Posterior cingulate gyrus (tissue), 11 donors: Measurements from ENCODE around the gene SH2B3.
"Not testable (repeated sequence)": the region's sequence is repeated elsewhere in the genome, so short reads cannot be mapped to it uniquely, and the experiment has no call there.

Experiments used
- DNase-seq, 10 donors: peaks; one replicate each; pipeline versions ENCODE4 v3.0.0 to v3.0.0-alpha.2; 2020 to 2021; ENCODE audit warnings: mixed read lengths in 3 of 10
- intact Hi-C: fragments of 100-400 bp; cut with DNase I; formaldehyde crosslinking; loops from one replicate; pipeline ENCODE4 v1.15.1; 2023

Gene SH2B3

DNA sequence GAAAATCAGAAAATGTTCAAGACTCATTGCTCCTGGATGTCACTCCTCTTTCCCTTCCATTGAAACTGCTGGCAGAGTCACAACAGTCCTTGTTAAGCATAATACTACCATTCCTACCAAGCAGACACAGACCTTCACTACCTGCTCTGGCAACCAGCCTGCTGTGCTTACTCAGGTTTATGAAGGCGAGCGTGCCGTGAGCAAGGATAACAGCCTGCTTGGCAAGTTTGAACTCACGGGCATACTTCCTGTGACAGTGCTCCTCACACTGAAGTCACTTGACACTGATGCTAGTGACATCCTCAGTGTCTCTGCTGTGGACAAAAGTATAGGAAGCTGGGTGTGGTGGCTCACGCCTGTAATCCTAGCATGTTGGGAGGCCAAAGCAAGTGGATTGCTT is 21.1 kb upstream of the SH2B3 start:
- intact Hi-C loops, result no loop called here
- no peak for DNase-seq

DNA sequence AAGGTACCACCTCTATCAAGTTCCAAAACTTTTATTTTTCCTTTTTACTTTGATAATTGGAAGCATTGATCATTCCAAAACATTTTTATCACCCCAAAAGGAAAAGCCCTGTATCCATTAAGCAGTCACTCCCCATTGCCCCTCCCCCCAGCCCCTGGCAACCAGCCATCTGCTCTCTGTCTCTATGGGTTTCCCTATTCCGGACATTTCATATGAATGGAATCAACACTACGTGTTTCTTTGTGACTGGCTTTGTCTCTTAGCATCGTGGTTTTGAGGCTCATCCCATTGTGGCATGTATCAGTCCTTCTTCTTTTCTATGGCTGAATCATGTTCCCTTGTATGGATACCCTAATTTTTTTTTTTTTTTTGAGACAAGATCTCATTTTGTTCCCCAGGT is 18.8 kb upstream of the SH2B3 start:
- intact Hi-C loops, result no loop called here
- no peak for DNase-seq

DNA sequence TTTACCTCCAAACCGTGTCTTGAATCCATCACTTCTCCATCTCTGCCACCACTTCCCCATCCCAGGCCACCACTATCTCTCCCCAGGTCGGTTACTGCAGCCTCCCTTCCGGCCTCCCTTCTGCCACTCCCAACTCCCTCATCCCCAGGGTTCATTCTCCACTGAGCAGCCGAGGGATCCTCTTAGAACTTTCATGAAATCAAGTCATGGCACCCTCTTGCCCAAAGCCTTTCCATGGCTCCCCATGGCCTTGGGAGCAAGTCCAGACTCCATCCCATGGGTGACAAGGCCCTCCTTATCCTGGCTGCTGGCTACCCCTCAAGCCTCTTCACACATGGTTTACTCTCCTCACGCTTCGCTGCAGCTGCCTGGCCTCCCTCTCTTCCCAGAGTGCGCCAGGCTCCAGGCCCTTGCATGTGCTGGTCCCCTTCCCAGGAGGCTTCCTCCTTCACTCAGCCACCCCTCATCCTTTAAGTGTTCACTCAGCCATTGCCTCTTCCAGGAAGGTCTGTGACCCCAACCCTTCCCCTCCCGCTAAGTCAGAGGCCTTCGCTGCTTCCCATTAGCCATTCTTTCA is 17.9 kb upstream of the SH2B3 start:
- no peak for DNase-seq
- intact Hi-C loops, result no loop called here

DNA sequence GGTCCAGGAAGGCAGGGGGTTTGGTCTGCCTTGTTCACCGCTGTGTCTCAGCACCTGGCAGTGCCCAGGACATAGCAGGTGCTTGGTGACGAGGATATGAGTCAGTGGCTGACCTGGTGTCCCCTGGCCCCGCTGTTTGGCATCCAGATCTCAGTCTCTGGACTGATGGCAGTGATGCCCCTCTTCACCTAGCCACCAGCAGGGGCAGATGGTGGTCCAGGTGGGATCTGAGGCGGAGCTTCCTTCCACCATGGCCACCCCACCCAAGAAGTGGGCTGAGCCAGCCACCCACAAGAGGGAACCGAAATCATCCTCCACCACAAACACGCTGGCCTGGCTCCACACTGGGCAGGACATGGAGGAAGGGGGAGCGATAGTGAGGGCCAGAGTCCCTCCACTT is 16.1 kb upstream of the SH2B3 start:
- DNase-seq, result no peak
- intact Hi-C loops, result loop anchor here (10.0 kb wide), 1 partner anchor 285 kb away; no protein-coding TSS in a partner anchor

DNA sequence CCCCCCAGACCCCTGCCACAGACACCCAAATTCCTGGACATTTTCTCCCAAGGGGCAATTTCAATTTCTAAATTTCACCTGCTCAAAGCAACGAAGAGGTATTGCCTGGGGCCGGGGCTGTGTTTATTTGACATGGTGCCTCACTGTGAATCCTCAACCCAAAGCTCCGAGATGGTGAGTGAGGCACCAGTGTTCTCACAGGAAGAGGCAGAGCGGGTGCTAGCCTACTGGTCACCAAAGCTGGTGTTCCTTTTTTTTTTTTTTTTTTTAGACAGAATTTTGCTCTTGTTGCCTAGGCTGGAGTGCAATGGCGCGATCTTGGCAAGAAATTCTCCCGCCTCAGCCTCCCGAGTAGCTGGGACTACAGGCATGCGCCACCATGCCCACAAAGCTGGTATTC is 14.8 kb upstream of the SH2B3 start:
- intact Hi-C loops, result loop anchor here (10.0 kb wide), 1 partner anchor 284 kb away; no protein-coding TSS in a partner anchor

DNA sequence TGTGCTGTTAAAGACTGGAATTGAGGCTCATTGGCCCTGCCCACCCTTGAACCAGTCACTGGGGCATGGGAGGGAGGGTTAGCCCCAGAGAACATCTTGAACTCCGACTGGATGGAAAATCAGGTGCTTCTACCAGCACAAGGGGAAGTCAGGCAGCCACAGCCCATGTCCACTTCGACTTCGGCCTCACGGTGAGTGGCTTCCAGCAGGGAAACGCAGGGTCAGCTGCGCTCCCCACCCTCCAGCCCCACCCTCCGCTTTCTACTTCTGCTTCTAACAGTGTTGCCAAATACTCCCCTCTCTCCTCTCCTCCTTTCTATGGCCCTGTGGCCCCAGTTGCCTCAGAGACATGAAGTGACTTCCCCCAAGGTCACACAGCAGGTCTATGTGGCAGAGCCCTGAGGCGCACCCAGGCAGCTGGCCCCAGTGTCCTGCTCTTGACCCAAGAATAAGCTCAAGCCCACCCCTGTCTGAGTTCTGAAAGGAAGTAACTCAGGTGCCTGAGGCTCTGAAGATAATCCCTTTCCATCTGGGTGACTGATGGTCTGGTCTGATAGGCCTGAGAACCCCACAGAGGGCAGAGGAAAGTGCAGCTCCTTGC is 11.9 kb upstream of the SH2B3 start:
- intact Hi-C loops, result loop anchor here (10.0 kb wide), 1 partner anchor 281 kb away; no protein-coding TSS in a partner anchor
- DNase-seq, result no peak

More for the DNA sequence above, 14.8 kb upstream of the SH2B3 start:
- DNase-seq, result no peak

DNA sequence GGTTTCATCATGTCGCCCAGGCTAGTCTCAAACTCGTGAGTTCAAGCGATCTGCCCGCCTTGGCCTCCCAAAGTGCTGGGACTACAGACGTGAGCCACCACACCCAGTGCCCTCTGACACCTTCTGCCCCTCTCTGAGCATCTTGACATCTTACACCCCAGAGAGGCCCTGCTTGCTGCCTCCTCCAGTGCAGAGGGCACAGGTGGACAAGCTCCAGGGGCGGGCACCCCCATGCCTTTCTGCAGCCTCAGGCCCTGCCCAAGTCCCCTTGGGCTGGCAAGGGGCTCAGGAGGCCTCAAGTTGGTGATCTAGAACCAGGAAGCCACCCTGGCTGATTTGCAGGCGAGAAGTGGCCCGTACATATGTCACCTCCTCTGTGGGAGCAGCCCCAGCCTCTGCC is 11.2 kb upstream of the SH2B3 start:
- DNase-seq, result no peak
- intact Hi-C loops, result loop anchor here (10.0 kb wide), 1 partner anchor 280 kb away; no protein-coding TSS in a partner anchor

DNA sequence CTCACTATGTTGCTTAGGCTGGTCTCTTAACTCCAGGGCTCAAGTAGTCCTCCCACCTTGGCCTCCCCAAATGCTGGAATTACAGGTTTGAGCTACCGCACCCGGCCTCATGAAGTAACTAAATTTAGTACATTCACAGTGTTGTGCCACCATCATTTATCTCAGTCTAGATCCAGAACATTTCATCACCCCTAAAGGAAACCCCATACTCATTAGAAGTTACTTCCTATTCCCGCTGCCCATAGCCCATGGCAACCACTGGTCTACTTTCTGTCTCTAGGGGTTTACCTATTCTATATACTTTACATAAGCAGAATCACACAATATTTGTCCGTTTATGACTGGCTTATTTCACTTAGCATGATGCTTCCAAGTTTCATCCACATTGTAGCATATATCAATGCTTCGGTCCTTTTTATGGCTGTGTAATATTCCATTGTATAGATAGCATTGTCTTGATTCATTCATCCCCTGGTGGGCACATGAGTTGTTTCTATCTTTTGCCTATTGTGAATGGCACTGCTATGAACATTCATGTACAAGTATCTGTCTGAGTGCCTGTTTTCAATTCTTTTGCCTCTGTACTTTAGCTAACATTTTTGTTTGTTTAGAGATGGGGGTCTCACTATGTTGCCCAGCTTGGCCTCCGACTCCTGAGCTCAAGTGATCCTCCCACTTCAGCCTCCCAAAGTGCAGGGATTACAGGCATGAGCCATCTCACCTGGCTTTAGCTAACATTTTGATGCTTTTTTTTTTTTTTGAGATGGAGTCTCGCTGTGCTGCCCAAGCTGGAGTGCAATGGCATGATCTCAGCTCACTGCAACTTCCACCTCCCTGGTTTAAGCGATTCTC is 10.2 kb upstream of the SH2B3 start:
- DNase-seq, result no peak
- intact Hi-C loops, result loop anchor here (10.0 kb wide), 1 partner anchor 279 kb away; no protein-coding TSS in a partner anchor

DNA sequence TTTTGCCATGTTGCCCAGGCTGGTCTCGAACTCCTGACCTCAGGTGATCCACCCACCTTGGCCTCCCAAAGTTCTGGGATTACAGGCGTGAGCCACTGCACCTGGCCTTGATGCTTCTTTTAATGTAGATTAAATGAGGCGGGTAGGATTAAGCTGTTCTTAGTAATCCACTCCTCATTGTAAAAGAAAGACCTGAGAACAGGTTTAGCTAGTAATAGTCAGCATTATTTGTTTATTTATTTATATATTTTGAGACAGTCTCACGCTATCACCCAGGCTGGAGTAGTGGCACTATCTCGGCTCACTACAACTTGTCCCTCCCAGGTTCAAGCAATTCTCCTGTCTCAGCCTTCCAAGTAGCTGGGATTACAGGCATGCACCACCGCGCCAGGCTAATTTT is 9.5 kb upstream of the SH2B3 start:
- intact Hi-C loops, result loop anchor here (10.0 kb wide), 1 partner anchor 279 kb away; no protein-coding TSS in a partner anchor
- DNase-seq, result not testable (repeated sequence)

DNA sequence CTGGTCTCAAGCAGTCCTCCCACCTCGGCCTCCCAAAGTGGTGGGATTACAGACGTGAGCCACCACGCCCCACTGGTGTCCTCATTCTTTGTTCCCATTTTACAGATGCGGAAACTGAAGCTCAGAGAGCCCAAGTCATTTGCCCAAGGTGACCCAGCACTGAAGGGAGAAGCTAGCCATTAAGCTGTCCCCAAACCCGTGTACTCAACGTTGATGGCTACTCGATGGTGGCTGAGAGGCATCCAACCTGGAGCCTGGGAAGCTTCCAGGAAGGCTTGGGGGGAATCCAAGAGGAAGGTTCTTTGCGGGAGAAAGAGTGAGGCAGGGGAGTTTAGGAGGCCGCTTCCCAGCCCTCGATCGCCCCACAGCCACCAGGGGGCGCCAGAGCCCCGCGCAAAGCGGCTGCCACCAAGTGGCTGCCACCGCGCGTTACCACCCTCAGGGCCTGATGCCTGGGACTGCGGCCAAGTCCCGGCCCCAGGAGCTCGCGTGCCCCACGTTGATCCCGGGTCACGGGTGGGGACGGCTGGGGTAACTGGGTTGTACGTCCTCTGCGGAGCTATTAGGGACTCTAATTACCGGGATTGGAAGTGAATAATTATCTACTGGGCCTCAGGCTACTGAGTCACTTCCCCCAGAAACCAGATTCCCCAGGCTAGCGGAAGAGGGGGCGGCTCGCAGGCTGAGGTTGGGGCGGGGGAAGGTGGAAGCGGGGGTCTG is 8.8 kb upstream of the SH2B3 start:
- intact Hi-C loops, result loop anchor here (1.0 to 10.0 kb wide), 3 partner anchors 54 to 278 kb away; no protein-coding TSS in a partner anchor

DNA sequence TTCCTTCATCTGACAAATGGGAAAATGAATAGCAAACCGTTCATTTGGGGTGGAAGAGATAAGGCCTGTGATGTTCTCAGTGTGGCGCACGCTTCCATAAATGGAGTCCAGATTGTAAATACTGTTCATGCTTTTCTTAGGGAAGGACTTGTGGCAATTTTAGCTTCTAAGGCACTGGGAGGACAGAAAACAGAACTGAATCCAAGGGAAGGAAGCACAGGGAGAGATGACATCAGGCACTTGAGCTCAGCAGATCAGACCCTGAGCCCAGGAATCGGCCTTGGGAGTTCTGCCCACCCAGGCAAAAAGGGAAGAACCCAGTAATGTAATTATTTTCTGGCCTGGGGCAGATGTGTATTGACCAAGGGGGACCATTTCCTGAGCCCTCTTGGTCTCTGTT is 7.2 kb upstream of the SH2B3 start:
- intact Hi-C loops, result loop anchor here (10.0 kb wide), 1 partner anchor 276 kb away; no protein-coding TSS in a partner anchor
- no peak for DNase-seq

More for the DNA sequence above, 8.8 kb upstream of the SH2B3 start:
- DNase-seq, result peak; percentile 67 to 98 (median 86)

DNA sequence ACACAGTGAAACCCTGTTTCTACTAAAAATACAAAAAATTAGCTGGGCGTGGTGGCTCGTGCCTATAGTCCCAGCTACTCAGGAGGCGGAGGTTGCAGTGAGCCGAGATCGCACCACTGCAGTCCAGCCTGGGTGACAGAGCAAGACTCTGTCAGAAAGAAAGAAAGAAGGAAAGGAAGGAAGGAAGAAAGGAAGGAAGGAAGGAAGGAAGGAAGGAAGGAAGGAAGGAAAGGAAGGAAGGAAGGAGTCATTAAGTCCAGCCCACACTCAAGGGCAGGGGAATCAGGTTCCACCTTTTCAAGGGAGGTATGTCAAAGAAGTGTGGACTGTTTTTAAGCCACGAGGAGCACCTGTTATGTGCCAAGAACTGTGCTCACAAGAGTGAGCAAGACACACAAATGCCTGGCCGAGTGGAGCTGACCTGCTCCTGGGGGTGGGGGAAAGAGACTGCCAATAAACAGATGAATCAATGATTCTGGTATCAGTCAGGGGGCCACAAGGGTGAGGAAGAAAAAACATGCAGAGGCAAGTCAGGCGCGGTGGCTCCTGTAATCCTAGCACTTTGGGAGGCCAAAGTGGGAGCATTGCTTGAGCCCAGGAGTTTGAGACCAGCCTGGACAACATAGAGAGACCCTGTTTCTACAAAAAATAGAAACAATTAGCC is 5.8 kb upstream of the SH2B3 start:
- not testable (repeated sequence) for DNase-seq
- intact Hi-C loops, result loop anchor here (10.0 kb wide), 1 partner anchor 275 kb away; no protein-coding TSS in a partner anchor

DNA sequence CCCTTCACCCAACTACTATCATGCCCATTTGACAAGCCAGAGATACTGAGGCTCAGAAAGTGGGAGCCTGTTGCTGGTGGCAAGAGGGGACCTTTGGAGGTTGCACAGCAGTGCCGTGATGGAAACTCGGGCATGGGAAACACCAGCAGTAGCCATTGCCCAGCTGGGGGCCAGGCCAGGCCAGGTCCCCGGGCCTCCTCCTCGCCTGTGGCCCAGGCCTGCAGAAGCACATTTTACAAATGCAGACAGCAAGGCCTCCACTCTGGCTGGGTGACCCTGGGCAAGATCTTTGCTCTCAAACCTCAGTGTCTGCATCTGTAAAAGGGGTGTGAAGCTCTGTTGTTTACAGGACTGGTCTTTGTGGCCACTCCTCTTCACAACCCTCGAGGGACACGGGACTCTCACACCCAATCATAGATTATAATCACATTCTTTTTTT is 4.5 kb upstream of the SH2B3 start:
- DNase-seq, result no peak
- intact Hi-C loops, result no loop called here

DNA sequence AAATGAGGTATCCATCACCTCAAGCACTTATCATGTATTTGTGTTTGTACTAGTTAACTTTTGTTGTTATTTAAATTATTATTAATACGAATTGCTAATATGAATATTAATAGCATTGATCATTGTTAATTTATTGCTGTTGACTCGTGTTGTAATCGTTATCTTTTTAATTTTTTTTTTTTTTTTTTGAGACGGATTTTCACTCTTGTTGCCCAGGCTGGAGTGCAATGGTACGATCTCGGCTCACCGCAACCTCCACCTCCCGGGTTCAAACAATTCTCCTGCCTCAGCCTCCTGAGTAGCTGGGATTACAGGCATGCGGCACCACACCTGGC is 3.3 kb upstream of the SH2B3 start:
- DNase-seq, intact Hi-C loops: not testable (repeated sequence)

DNA sequence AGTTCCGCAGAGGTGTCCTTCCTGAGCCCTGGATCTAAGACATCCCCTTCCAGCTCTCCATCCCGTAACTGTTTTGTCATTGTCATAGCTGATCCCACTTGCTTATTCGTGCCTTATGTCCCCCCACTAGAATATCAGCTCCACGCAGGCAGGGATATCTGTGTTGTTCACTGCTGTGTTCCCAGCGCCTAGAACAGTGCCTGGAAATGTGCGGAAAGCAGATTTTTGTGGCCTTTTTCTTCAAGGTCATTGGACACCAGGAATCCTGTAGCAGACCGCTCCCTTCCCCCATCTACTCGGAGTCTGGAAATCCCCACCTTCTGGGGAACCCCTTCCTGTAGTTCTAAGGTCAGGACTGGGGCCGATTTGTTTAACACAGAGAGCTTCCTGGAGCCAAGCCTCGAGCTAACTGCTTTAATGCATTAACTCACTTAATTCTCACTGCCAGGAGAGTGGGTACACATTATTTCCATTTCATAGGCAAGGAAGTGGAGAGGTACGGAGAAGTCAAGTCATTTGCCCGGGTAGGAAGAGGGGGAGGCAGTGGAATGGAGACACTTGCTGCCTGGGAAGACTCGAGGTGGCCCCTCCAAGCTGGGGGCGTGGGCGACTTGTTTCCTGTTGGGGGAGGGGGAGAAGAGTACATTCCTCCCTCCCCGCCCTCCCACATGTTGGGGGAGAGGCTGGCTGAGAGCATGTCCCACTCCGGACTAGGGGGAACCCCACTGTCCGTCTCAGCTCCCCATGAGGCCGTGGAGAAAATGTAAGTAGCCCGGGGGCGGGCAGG is 1.2 kb upstream of the SH2B3 start:
- intact Hi-C loops, result no loop called here
- DNase-seq, result no peak

DNA sequence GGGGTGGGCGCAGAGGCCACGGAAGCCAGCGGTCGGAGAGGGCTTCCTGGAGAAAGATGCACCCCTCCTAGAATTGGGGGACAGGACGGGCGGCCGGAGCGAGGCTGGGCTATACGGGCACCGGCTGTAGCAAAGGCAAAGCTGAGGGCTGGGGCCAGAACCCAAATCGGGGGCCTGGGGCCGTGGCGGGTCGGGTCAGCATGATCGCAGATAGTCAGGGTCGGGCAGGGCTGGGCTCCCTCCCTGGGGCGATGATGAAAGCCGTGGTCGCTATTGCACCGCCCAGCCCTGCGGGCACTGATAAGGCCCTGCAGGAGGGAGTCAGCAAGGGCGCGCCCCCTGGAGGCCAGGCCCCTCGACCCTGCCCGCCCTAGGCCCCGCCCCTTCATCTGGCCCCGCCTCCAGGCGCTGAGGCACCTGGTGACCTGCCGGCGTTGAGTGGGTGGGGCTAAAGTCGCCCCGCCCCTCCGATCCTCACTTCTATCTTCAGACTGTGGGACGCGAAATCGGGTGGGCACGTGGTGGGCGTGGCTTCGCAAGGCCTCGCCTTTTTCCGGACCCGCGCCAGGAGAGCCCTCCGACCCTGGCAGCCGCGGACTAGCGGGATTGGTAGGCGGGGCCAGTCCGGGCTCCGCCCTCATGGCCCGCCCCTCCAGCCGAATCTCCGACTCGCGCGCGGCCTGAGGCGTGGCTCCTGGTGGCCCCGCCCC is 419 bp upstream of the SH2B3 start:
- peak; percentile 80 to 99 (median 90) for DNase-seq
- intact Hi-C loops, result no loop called here

DNA sequence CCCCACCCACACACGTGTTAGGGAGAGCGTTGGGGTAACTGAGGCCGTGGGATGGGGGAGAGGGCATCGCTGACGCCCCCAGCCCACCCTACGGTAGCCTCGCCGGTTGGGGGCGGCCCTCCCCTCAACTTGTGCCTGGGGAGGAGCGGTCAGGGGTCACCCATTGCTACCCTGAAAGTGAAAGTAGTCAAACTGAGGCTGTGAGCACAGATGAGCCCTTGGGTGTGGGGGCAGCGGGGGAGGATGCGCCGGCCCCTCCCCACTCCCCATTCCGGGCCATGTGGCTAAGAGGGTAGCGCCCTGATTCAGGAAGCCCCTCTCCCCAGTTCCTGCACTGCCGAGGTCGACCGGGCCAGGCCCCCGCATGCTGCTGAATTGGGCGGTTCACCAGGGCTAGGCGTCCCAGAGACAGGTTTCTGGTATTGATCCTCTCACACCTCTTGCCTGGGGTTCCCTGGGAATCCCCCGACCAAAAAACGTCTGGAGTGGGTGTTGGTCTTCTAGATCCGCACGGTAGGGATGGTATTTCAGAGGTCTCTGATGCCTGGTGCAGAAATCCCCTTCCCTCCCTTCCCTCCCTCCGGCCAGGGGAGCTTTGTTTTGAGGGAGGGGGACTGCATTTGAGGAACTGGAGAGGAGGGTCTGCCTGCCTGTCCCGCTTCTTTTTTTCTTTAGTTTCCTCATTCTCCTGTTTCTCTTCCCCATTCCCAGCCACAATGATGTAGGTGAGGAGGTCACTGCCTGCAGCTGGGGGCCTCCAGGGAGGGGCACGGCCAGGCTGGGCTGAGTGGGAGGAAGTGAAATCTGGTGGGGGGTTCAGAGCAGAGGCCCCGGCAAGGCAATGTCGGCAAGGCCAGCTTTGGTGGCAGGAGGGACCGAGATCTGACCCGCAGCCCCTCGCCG is 1.0 kb downstream of the SH2B3 start:
- intact Hi-C loops, result loop anchor here (2.0 kb wide), 1 partner anchor 44 kb away; no protein-coding TSS in a partner anchor
- no peak for DNase-seq
